CD1c-positive myeloid dendritic cell (primary cell): Measurements from ENCODE around the gene ACBD4.

Experiments
- DNase-seq: peaks from one replicate; pipeline ENCODE4 v3.0.0-alpha.2; 2016; ENCODE audit errors: extremely low spot score

ACBD4 gene

DNA sequence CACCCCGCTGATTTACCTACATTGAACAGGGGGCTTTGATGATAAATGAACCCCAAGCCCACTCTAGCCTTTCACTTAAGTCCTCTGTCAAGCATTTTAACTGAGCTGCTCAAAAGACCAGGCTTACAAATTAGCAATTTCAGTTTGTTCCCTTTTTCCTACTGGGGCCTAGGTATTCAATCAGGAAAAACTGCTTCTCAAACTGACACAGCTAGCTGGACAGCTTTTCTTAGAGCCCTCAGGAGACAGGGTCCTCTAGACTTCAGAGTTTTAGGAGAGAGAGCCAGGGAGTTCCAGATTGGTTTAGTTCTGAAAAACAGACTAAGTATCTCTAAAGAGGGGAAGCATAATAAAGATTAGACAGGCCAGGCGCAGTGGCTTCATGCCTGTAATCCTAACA, 20.0 kb downstream of the ACBD4 start:
- no peak for DNase-seq

DNA sequence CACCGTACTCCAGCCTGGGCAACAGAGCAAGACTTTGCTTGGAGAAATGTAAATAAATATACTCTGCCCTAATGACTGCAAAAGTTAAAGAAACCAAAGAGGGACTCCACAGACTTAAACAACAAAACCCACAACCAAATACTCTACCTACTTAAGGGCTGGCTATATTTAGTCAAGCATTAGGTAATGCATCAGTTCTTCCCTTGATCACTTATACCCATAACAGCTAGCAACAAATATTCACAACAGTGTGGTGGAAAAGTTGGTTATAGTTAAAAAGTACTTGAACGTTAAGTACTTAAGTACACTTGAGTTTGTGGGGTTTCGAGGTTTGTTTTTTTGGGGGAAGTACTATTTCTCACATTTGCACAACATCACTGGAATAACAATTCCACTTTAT, 20.8 kb downstream of the ACBD4 start:
- DNase-seq: no peak

DNA sequence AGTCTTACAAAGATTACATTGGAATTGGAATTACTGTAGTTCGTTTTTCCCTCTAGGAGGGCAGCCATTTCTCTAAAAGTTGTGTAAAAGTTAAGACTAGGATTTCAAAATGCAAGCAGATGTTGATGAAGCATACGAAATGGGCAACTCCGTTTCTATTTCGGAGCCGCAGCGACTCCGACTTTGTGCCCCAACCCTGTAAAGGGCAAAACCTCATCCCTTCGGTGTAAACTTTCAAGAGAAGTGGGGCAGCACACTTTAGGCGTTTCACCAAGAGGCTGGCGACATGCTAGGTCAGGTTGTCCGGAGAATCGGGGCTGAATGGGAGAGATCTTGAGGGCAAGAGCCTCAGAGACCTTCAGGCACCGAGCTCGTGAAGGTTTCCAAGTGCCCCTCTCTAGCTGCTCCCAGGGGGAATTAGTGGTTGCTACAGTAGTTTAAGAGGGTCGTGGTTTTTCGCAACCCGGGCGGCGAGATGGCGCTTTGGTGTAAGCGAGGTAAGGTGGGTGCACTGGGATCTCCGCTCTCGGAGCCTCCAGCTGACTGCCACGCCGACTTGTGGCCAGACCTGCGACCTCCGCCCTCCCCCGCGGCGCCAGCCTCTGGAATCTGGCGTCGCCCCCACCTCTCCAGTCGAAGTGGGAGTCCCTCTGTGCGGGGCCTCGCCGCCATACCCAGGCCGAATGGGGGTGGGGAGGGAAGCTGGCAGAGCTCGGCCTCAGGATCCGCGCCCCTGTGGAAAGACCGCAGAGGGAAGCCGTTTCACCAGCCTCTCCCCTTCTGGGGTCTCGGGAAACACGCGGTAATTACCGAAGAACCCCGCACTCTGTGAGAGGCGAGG, 25.2 kb downstream of the ACBD4 start:
- DNase-seq: peak; percentile 41

DNA sequence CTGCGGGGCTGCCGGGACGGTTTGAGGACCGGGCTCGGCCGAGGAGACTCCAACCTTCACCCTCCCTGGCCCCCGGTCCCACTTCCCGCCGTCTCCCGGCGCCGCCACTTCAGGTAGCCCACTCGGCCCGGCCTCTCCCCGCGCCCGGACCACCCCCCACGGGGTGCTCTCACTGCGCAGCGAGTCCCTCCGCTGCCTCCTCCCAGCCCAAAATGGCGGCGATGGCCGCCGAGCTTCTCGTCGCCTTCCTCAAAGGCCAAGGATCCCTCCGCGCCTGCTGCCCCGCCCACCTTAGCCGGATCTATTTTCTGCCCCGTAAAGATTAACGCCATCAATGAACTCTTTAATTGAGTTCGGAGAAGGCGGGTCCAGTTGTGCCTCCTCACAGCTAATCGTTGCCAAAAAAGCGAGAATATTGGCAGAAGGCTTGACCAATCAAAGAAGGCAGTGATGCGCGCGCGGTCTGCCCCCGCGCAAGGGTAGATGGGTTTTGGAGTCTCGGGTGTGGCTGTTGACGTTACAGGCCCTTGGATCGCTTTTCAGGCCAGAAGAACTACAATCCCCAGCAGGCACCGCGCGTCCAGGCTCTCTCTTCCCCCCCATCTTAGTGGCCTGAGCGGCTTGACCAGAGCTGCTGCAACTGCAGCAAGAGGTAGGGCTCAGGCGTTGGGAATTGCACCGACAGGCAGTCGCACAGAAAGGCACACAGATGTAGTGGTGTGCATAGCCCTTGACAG, 26.0 kb downstream of the ACBD4 start, which contains the start of gene HEXIM2:
Gene HEXIM2, plus strand, starts transcription at position 588 of the 737 bp plus-strand sequence. CDS start 919 bp downstream, outside the sequence.
- DNase-seq: peak; percentile 100

DNA sequence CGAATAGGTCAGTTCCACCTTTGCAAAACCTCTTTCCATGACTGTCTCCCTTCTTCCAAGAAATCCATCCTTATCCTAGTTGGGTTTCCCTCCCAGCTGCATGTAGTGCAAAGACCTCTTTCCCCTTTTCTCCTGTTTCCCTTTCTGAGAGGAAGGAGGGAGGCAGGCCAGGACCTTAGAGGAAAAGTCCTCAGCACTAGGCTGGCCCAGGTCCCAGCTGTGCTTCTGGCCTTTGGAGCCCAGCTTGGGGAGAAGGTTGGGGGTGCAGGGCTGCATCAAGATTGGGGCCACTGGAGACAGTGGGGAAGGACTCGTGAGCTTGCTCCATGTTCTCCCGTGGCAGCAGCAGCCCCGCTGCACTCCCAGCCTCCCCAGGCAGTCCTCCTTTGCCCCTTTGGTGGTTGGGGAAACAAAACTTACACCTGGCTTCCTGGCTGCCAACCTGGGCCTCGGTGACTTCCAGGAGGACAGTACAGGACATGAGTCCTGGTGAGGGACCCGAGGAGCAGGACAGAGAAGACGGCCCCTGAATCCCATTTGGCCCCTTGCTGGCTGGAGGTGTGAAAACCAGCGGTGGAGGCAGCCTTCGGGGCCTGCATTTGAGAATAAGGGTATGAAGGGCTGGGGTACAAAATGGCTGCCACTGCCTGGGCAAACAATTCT, 26.7 kb downstream of the ACBD4 start:
- DNase-seq: no peak

DNA sequence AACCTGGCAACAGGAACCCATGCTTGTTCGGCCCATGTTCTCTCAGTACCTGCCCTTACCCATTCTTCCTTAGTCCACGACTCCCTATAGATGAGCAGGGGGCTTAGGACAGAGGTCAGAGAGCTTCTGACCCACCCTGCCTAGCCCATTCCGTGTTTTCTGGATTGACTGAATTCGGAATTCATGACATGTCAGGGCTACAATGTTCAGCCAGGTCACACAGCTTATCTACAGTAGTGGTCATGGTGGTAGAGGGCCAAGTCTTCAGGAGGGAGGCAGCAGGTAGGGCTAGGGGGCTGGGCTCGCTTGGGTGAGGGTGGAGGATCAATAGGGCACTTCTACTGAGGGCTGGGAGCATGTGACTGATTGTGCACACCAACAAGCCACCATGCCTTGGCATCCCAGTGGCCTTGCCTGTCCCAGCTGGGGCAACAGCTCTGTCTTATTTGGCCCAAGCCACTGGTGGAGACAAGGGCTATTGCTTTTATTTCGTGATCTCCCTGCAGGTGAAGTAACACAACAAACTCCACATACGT, 29.3 kb downstream of the ACBD4 start:
- DNase-seq: no peak

DNA sequence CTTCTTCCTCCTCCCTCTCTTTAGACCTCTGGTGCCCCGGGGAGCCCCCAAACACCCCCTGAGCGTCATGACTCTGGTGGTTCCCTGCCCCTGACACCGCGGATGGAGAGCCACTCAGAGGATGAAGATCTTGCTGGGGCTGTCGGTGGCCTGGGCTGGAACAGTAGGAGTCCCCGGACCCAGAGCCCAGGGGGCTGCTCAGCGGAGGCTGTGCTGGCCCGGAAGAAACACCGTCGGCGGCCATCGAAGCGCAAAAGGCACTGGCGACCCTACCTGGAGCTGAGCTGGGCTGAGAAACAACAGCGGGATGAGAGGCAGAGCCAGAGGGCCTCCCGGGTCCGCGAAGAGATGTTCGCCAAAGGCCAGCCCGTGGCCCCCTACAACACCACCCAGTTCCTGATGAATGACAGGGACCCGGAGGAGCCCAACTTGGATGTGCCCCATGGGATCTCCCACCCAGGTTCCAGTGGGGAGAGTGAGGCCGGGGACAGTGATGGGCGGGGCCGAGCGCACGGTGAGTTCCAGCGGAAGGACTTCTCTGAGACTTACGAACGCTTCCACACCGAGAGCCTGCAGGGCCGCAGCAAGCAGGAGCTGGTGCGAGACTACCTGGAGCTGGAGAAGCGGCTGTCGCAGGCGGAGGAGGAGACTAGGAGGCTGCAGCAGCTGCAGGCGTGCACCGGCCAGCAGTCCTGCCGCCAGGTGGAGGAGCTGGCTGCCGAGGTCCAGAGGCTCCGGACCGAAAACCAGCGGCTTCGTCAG, 33.7 kb downstream of the ACBD4 start:
- DNase-seq: no peak

DNA sequence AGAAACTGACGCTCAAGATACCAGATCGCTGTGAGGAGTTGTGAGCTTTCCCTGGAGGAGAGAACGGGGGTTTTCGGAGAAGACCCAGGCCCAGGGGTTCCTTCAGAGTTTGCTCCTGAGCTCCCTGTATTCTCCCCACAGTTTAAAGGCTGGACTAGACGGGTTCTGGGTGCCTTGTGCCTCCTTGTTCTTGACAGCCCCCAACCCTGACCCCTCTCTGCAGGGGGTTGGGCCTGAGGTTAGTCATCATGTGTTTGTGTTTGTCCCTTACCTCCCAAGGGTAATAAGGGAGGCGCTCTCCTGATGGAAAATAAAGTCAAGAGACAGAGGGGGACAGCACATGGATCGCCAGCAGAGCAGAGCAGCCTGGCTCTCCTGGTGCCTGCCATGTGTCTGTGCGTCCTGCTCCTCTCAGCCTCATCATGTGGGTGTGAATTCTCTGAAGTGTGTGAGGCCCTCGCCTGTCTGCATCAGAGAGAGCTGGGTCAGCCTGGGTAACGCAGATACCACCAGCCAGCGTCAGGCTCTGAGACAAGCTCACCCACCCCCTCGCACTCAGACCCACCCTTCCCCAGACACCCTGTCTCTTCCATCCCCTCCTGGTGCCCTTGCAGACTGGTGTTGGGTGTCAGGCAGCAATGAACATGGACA, 34.9 kb downstream of the ACBD4 start:
- DNase-seq: no peak

DNA sequence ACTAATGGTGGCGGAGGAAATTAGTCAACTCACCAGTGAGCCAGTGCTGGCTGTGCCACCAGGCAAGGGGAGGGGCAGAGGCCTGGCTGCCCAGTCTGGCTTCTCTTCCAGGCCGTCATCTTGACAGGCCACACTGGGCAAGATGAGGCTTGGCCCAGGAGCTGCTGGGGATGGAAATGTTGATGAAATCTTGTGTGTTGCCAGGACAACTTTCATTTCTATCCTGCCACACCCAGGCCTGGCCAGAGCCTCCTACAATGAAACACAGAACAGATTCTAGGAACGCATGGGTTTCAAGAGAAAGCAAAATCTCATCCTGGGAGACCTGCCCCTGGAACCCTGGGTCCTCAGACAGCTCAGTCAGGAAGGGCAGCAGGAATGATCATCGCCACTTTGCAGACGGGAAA, 35.4 kb downstream of the ACBD4 start:
- peak; percentile 66 for DNase-seq

DNA sequence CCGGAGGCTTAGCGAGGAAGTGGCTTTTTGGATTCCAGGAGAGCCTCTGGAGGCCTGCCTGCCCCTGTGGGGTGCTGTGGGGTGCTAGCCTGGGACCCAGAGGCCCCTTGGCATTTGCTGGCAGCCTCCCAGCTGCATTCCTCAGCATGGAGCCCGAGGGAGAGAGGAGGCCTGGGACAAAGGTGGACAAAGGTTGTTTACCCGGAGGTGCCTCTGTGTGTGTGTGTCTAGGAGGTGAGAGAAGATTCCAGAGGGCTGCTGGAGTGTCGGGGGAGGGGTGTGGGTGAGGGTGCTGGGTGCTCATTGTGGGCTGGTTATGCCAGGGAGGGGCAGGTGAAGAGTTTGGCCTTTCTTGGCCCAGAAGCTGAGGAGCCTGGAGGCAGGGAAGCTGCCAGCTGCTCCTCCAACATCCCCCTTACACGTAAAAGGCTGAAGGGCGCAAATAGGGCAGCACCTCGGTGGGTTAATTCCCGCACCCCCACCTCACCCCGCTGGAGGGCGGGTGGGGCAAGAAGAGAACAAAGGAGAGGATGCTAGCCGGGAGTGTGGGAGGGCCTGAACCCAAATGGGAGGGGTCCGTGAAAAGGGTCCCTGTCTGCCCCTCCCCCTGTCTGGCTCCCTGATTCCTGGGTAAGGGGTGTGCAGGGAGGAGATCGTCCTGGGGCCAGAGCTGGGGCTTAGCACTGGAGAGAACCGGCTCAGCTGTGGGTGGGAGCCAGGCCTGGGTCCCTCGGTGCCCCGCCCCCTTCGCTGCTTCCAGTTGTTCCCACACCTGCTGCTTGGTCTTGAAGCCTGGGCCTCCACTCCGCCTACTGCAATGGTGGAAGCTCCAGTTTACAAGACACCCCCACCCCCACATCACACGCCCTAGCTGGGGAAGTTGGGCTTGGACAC, 36.1 kb downstream of the ACBD4 start:
- DNase-seq: peak; percentile 50

DNA sequence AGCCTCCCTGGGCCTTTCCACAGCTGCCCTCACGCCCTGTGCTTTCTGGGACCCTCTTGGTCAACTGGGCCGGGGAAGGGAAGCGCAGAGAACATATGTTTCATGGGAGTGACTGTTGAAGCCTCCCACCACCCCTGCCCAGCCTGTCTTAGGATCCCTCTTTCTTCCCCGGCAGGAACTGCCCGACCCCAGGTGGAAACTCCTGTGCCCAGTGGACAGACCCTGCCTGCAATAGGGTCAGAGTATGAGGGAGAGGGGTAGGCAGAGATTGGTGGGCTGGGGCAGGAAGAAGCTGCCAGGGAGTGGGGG, 36.7 kb downstream of the ACBD4 start:
- no peak for DNase-seq

DNA sequence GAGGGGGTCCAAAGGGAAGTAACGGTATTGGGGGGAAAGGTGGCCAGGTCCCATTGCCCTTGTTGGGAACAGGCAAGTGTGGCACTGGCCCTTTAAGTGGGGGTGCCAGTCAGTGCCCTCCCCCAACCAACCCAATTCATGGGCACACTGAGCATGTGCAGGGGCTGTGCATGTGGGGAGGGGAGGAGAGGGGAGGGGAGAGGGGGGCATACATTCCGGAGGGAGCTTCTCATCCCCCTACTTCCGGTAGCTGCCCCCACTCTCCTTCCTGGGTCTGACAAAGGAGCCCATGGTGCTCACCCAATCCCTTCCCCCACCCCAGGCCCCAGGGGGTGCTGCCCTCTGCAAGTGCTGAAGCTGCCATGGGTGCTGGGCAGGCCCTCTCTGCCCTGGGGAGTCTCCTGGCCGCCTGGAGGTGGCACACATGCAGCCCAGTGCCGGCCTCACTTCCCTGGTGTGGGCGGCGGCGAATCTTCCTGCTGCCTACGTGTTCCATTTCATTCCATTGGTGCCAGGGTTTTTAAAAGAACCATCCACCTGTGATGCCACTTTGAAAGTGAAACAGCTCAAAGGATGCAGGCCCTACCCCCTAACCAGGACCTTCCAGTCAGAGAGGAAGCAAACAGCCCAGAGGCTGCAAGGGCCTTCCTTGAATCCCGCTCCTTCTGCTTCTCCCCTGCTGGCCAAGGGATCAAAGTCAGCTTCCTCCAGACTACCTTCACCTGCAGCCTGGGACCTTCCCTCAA, 37.2 kb downstream of the ACBD4 start:
- DNase-seq: peak; percentile 61

DNA sequence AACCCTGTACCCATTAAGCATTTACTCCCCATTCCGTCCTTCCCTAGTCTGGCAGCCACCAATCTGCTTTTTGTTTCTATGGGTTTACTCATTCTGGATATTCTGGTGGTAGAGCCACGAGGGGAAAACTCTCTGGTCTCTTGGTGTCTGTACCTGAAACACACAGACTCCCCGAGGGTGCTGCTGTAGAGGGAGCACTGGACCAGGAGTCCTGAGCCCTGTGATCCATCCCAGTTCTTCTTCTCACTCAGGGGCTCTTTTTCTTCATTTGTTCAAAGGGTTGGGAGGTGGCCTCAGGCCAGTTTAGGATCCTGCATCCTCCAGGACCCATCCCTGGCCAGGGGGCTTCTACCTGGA, 40.2 kb downstream of the ACBD4 start:
- no peak for DNase-seq

DNA sequence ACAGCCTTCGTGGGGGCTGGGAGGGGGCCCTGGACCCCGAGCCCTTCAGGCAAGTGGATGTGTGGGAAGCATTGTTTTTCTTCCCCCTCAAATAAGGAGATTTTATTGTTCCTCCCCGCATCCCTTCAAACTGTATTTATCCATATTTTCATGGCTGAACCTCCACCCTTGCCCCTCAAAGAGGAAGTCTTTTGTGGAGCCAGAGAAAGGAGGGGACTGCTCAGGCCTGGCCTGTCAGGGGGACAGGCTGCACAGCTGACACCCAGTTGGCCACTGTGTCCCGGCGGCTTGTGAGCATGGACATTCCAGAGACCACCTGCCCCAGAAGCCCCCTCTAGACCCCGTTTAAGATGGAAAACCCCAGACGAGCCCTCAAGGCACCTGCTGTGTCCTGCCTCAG, 42.1 kb downstream of the ACBD4 start:
- DNase-seq: no peak

DNA sequence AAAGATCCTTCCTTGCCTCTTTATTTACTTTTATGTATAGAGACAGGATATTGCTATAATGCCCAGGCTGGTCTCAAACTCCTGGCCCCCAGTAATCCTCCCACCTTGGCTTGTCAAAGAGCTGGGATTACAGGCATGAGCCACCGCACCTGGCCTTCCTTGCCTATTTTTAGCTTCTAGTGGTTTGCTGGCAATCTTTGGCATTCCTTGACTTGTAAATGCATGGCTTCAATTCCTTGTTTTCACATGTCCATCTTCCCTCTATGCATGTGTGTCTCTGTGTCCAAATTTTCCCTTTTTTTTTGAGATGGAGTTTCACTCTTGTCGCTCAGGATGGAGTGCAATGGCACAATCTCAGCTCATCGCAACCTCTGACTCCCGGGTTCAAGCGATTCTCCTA, 48.7 kb downstream of the ACBD4 start:
- DNase-seq: no peak

DNA sequence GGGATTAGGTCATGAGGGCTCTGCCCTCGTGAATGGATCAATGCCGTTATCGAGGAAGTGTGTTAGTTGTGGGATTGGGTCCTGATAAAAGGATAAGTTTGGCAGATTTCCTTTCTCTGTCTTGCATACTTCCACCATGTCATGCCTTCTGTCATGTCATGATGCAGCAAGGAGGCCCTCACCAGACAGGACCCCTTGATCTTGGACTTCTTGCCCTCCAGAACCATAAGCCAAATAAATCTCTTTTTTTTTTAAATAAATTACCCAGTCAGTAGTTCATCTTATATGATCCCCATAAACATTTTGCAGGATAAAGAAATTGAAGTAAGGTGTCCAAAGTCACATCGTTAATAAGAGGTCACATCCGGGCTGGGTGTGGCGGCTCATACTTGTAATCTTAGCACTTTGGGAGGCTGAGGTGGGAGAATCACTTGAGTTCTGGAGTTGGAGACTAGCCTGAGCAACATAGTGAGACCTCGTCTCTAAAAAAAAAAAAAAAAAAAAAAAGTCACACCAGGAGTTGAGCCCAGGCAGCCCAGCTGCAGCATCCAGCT, 51.4 kb downstream of the ACBD4 start:
- no peak for DNase-seq

DNA sequence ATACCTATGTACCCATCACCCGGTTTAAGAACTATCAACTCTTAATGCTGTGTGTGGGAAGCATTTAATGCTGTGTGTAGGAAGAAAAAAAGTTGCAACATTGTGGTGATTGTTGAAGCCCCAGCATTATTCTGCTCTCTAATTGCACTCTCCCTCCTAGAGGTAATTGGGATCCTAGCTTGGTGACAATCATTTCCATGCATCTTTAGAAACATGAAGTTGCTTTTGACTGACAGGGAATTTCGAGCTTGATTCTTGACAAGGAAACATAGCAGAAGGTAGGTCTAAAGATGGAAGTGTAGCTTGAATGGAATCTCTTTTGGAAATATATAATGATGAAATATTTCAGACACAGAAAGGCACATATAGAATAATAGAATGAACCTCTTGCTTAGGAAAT, 53.5 kb downstream of the ACBD4 start:
- no peak for DNase-seq

DNA sequence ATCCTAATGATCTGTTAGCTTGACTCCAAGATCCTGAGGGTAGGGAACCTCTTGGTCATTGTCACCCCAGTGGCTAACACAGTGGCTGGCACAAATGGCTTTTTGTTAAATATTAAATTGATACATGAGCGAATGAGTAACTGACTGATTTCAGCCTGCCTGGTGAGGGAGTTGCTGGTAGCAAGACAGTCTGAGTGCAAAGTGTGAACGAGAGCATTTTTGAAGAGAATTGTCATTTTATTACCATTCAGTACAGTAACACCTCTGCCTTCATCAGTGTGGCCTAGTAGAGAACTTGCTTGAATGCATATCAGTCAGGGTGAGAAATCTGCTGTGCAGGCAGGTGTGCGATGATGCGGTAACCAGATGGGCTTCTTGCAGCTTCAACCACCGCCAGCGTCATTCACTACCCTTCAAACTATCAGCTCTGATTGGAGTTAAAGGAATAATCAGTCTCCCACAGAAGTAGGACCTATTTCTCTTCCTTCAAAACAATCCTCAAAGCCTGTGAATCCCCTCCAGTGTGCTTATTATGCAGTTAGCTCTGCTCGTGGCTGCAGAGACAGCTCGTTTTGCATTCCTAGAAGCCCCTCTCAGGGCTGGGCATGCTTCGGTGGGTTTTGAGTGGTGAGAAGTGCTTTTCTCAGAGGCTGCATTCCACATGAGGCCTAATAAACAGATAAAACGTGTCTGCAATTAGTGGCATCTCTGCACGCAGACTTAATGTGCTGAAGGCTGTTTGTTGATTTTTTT, 55.2 kb downstream of the ACBD4 start:
- DNase-seq: no peak
